ENCODE results near the gene GADL1.

Gene GADL1

DNA sequence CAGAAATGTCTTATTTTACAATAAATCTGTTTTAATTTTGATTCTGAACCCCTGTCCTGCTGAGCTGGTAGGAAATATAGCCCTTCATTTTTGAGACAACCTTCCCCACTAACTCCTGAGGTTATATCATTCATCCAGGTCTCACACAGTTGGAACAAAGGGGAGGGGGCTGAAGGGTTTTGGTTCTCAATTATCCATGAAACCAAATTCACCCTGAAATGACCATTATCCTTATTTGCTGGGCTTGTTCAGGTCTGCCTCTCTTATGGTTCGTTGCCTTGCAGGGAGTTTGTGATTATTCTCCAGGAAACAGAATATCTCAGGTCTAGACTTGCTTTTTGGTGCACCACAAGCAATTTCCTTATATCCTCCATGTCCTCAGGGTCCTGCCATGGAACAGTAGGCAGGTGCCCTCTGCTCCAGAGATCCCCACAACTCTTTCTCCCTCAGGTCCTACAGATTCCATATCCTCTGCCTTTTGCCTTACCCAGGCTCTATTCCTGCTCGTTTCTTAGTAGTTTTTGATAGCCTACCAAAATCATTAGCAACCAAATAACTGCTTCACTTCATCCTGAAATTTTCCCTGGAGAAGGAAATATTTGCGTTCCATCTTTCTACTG lies 193.6 kb downstream of the GADL1 start (continued):
- TF ChIP-seq CSRNP3 (CRISPR knock-in tag; IDR thresholded peaks at IDR 0.05): no peak
- no peak for TF ChIP-seq ZFP3 (CRISPR knock-in tag; IDR thresholded peaks at IDR 0.05)
- TF ChIP-seq ARNTL (CRISPR knock-in tag; IDR thresholded peaks at IDR 0.05; ENCODE audit: borderline replicate concordance, low read depth): no peak
- no peak for TF ChIP-seq PATZ1 (CRISPR knock-in tag; IDR thresholded peaks at IDR 0.05; ENCODE audit: borderline replicate concordance)

GRCh38 chr3:30699927-30700326 lies 194.5 kb downstream of the GADL1 start:
- no peak for ATAC-seq
- no peak for TF ChIP-seq CSRNP3 (CRISPR knock-in tag; IDR thresholded peaks at IDR 0.05)
- TF ChIP-seq GLIS3 (CRISPR knock-in tag; IDR thresholded peaks at IDR 0.05): no peak
- no peak for TF ChIP-seq CREB5 (CRISPR knock-in tag; IDR thresholded peaks at IDR 0.05; ENCODE audit: low read depth)

DNA sequence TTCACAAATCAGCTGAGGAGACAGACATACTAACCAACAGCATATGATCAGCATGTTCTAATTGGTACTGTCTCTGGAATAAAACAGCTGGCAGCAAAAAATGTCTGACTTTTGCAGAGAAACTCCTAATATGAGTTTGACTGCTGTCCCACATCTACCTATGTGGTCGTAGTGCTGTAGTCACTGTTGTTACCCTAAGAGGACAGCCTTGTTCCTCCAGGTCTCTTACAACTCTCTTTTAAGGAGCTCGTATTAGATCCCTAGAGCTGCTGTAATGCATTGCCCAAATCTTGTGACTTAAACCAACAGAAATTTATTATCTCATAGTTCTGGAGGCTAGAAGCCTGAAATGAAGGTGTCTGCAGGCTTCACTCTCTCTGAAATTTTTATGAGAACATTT lies 195.9 kb downstream of the GADL1 start:
- no peak for ATAC-seq
- no peak for TF ChIP-seq ISL1 (CRISPR knock-in tag; IDR thresholded peaks at IDR 0.05)
- TF ChIP-seq BACH2 (CRISPR knock-in tag; IDR thresholded peaks at IDR 0.05; ENCODE audit: borderline replicate concordance): no peak
- no peak for TF ChIP-seq TCF4 (CRISPR knock-in tag; IDR thresholded peaks at IDR 0.05; ENCODE audit: borderline replicate concordance)
- TF ChIP-seq PPARA (CRISPR knock-in tag; IDR thresholded peaks at IDR 0.05; ENCODE audit: borderline replicate concordance): no peak

- TF ChIP-seq ZNF8 (CRISPR knock-in tag; IDR thresholded peaks at IDR 0.05) (no peak), CSRNP3 (CRISPR knock-in tag; IDR thresholded peaks at IDR 0.05) (no peak), BACH2 (CRISPR knock-in tag; IDR thresholded peaks at IDR 0.05; ENCODE audit: borderline replicate concordance) (no peak), ARNTL (CRISPR knock-in tag; IDR thresholded peaks at IDR 0.05; ENCODE audit: borderline replicate concordance, low read depth) (no peak), GLIS3 (CRISPR knock-in tag; IDR thresholded peaks at IDR 0.05) (no peak), OSR1 (CRISPR knock-in tag; IDR thresholded peaks at IDR 0.05) (no peak), ZNF565 (CRISPR knock-in tag; conservative IDR thresholded peaks at IDR 0.05; ENCODE audit: low read depth) (no peak), TSHZ2 (CRISPR knock-in tag; IDR thresholded peaks at IDR 0.05) (no peak), SNAI2 (CRISPR knock-in tag; IDR thresholded peaks at IDR 0.05) (no peak), RARB (CRISPR knock-in tag; IDR thresholded peaks at IDR 0.05) (no peak), ISL1 (CRISPR knock-in tag; IDR thresholded peaks at IDR 0.05) (no peak), CSDC2 (CRISPR knock-in tag; IDR thresholded peaks at IDR 0.05) (no peak), ZC3H10 (CRISPR knock-in tag; IDR thresholded peaks at IDR 0.05) (no peak), PPARA (CRISPR knock-in tag; IDR thresholded peaks at IDR 0.05; ENCODE audit: borderline replicate concordance) (no peak)
- TF ChIP-seq, protein P1, sequence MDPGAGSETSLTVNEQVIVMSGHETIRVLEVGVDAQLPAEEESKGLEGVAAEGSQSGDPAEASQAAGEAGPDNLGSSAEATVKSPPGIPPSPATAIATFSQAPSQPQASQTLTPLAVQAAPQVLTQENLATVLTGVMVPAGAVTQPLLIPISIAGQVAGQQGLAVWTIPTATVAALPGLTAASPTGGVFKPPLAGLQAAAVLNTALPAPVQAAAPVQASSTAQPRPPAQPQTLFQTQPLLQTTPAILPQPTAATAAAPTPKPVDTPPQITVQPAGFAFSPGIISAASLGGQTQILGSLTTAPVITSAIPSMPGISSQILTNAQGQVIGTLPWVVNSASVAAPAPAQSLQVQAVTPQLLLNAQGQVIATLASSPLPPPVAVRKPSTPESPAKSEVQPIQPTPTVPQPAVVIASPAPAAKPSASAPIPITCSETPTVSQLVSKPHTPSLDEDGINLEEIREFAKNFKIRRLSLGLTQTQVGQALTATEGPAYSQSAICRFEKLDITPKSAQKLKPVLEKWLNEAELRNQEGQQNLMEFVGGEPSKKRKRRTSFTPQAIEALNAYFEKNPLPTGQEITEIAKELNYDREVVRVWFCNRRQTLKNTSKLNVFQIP (CRISPR knock-in tag; IDR thresholded peaks at IDR 0.05; ENCODE audit: borderline replicate concordance, low read depth): no peak
- ATAC-seq: no peak
Observed at GRCh38 chr3:30696896-30697295, 197.6 kb downstream of the GADL1 start.

Data from SK-N-SH treated with all-trans-retinoic acid at 6 μM for 48 hours (cell line).